Fibroblast of peridontal ligament (primary cell): ENCODE data around the gene PTGER4.
A peak's percentile ranks its signal among the peaks of the same experiment; 100 is the strongest.
"Not testable (repeated sequence)": the region's sequence is repeated elsewhere in the genome, so short reads cannot be mapped to it uniquely, and the experiment has no call there.

Source experiments
- DNase-seq: peaks from one replicate; pipeline ENCODE4 v3.0.0-alpha.2; 2010; ENCODE audit errors: extremely low read depth

The PTGER4 gene

GRCh38 chr5:40689438-40689837 is 9.7 kb downstream of the PTGER4 start:
- peak; percentile 97 for DNase-seq

DNA sequence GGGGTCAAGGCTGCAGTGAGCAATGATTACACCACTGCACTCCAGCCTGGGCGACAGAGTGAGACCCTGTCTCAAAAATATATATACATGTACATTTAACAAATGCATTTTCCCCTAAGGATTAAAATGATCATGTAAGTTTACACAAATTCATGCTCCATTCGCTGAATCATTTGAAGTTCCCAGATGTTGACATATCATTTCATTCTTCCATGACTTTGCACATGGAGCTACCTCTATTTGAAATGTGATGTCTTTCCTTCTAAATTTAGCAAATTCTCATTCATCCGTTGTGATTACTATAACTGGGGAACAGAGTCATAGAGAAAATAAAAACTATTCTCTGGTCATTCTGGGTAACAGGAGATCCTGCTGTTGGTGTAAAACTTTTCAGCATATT is 10.6 kb downstream of the PTGER4 start:
- peak; percentile 22 for DNase-seq

GRCh38 chr5:40691894-40692293 is 12.2 kb downstream of the PTGER4 start:
- no peak for DNase-seq

DNA sequence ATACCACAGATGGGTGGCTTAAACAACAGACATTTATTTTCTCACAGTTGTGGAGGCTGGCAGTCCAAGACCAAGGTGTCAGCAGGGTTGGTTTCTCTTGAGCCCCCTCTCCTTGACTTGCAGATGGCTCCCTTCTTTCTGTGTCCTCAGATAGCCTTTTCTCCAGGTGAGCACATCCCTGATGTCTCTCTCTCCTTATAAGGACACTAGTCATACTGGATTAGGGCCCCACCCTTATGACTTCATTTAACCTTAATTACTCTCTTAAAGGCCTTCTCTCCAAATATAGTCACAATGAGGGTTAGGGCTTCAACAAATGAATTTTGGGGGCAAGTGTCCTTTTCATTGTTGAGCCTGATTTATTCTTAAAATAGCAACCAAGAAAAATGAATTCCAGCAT is 14.7 kb downstream of the PTGER4 start:
- DNase-seq = no peak

DNA sequence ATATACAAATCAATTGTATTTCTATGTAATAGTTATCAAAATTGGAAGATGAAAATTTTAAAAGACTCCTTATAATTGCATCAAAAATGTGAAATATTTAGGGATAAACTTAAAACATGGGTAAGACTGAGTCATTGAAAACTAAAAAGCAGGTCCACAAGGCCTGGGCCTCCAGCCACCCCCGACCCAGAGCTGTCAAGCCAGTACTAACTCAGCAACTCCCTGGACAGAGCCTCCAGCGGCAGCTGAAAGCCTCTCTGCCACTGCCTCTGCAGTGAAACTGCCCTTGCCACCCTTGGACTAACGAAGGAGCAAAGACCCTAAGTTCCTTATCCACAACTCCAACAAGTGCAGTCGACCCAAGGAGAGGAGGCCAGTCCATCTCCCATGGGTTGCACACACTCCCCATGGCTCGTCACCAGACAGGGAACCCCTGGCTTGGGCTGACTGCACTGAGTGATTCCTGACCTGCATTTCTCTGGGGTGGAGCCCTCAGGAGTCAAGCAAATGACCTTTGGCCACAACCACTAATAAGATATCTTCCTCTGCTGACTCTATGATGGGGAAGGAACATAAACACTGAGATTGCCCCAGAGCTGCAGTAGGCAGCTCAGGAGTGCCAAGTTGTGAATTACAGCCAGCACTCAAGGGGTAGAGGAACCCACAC is 20.5 kb downstream of the PTGER4 start:
- no peak for DNase-seq

DNA sequence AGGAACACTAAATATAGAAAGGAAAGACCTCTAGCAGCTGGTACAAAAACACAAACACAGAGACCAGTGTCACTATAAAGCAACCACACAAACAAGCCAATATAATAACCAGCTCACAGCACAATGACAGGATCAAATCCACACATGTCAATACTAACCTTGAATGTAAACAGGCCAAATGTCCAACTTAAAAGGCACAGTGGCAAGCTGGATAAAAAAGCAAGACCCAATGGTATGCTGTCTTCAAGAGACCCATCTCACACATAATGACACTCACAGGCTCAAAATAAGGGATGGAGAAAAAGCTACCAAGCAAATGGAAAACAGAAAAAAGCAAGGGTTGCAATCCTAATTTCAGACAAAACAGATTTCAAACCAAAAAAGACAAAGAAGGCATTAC is 22.3 kb downstream of the PTGER4 start:
- DNase-seq = not testable (repeated sequence)

DNA sequence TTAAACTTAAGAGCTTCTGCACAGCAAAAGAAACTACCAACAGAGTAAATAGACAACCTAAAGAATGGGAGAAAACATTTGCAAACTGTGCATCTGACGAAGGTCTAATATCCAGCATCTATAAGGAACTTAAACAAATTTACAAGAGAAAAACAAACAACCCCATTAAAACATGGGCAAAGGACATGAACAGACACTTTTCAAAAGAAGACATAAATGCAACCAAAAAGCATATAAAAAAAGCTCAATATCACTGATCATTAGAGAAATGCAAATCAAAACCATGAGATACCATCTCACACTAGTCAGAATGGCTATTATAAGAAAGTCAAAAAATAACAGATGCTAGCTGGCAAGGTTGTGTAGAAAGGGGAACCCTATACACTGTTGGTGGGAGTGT is 25.8 kb downstream of the PTGER4 start:
- not testable (repeated sequence) for DNase-seq

DNA sequence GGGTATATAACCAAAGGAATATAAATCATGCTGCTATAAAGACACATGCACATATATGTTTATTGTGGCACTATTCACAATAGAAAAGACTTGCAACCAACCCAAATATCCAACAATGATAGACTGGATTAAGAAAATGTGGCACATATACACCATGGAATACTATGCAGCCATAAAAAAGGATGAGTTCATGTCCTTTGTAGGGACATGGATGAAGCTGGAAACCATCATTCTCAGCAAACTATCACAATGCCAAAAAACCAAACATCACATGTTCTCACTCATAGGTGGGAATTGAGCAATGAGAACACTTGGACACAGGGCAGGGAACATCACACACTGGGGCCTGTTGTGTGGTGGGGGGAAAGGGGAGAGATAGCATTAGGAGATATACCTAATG is 30.9 kb downstream of the PTGER4 start:
- not testable (repeated sequence) for DNase-seq

GRCh38 chr5:40714001-40714400 is 34.3 kb downstream of the PTGER4 start:
- no peak for DNase-seq

GRCh38 chr5:40716000-40716399 is 36.3 kb downstream of the PTGER4 start:
- peak; percentile 9 for DNase-seq

DNA sequence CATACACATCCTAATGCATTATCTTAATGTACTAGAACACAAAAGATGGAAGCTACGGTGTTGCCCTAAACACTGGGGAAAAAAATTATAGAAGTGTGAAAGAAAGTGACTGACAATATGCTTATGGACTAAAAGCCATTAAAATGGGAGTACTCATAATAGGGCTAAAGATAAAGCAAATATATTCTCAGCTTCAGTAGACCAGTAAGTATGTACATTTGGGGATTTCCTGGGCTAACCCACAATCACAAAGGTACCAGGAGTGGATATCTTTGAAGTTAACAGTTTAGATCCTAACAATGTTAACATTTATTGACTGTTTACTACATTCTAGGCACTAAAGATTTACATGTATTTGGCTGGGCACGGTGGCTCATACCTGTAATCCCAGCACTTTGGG is 36.9 kb downstream of the PTGER4 start:
- no peak for DNase-seq

DNA sequence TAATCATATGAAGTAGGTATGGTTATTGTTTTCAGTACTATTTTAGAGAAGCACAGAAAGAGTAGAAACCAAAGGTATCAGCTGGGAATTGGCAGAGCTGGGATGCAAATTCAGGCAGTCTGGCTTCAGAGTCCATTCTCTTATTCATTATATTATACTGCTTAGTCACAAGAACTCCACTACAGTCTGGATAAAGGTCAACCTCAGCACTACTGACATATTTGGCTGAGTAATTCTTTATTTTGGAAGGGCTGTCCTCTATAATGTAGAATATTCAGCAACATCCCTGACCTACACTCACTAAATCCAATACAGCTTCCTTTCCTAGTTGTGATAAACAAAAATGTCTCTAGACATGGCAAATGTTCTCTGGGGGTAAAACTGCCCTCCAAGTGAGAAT is 37.6 kb downstream of the PTGER4 start:
- DNase-seq = peak; percentile 81

- DNase-seq = no peak
These were observed 40.4 kb downstream of the PTGER4 start for GRCh38 chr5:40720069-40720468.

GRCh38 chr5:40722497-40722911 is 42.8 kb downstream of the PTGER4 start:
- DNase-seq = not testable (repeated sequence)

- DNase-seq = no peak
These were observed 53.7 kb downstream of the PTGER4 start for GRCh38 chr5:40733434-40733833.

DNA sequence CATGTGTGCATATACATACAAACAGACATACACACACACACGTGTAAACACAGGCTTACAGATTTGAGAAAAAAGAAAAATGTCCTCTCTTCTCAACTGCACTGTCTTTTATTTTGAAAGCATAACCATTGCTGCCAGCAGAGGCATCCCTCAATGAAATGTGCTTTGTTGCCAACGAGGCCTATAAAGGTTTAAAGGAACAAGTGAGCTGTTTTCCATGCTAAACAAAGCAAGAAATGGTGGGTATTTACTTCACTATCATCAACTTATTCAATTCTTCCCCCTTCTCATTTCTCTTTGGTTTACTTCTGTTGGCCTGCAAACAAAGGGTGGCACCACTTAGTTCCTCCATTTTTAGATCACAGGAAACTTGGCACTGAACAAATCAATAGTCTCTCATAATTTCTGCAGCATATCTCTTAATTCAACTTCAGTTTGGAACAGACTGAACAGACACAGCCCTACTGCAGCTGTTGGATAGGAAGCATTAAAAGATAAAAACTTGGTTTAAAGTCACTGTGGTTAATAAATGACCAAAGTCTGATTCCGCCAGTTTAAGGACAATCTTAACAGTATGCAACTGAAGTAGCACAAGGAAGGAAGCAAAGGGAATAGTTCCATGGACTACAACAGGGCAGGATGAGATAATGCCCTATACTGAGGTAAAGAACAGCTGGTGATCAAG is 54.3 kb downstream of the PTGER4 start:
- DNase-seq = peak; percentile 10

DNA sequence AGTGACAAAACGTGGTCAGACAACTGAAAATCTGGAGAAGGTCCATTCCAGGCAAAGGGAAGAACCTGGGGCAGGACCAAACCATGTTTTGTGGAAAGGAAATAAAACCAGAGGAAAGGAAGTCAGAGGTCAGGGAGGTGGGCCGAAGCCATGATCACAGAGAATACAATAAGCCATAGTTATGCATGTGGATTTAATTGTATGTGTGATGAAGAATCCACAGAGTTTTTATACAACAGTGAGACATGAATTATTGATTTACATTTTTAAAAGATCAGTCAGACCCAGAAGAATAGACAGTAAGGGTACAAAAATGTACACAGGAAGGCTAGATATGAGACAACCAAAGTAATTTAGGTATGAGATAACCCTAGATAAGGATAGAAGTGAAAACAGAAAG is 55.3 kb downstream of the PTGER4 start:
- DNase-seq = peak; percentile 55

- no peak for DNase-seq
These were observed 55.9 kb downstream of the PTGER4 start for GRCh38 chr5:40735609-40736008.

DNA sequence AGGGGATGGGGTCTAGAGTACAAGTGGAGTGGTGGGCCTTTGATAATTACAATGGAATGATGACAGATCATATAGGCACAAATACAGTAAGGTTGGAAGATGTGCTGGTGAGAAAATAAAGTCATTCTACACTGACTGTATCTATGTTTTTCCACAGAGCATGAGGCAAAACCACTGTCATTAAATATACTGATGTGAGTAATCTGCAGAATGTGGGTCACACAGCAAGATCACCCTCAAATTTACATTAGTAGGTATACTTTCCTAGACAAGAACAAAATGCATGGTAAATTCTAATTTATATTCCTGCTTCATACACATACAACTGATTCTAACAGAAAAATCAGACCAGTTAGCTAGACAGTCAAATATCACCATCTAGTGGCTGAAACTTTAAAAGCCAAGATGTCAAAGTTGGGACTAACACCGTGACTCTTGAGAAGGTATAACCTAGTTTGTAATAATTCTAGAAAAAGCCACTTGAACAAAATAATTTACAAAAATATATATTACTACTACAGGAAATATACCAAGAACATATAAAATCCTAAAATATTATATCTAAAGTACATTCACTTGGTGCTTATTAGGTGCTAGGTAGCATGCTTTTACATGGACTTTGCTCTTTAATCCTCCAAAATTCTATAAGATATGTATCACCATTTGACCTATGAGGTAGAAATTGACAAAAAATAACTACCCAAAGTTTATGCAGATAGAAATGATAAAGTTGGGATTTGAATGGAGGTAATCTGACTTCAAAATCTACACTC is 56.6 kb downstream of the PTGER4 start:
- peak; percentile 85 for DNase-seq

DNA sequence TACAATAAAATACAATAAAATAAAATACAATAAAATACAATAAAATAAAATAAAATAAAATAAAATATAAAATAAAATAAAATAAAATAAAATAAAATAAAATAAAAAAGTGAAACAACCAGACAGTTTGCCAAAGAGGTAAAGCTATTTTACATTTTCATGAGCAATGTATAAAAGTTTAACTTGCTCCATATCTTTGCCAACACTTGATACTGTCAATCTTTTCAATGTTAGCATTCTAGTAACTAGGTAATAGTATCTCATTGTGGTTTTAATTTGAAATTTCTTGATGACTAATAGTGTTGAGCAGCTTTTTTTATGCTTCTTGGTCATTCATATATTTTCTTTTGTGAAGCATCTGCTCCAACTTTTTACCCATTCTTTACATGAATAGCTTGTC is 58.8 kb downstream of the PTGER4 start:
- peak; percentile 30 for DNase-seq
